Hematopoietic multipotent progenitor cell treated with erythropoietin and hydrocortisone succinate and interleukin-3 and kit ligand, for 6 days (in vitro differentiated cells): ENCODE measurements around the gene CYP19A1.
"Not testable (repeated sequence)": the region's sequence is repeated elsewhere in the genome, so short reads cannot be mapped to it uniquely, and the experiment has no call there.

ENCODE experiments used
- DNase-seq: peaks from one replicate; pipeline ENCODE4 v3.0.0-alpha.2; 2015

CYP19A1 gene

GRCh38 chr15:51201581-51201980 is 136.8 kb downstream of the CYP19A1 start:
- DNase-seq = no peak

- no peak for DNase-seq
Measured at GRCh38 chr15:51200792-51201191, 137.6 kb downstream of the CYP19A1 start.

- DNase-seq = no peak
Measured at GRCh38 chr15:51199541-51199940, 138.9 kb downstream of the CYP19A1 start.

- DNase-seq = no peak
Measured at GRCh38 chr15:51198701-51199232, 139.6 kb downstream of the CYP19A1 start.

GRCh38 chr15:51195459-51195858 is 142.9 kb downstream of the CYP19A1 start:
- DNase-seq = no peak

- DNase-seq = no peak
Measured at GRCh38 chr15:51193979-51194378, 144.4 kb downstream of the CYP19A1 start.

- no peak for DNase-seq
Measured at GRCh38 chr15:51193526-51193925, 144.9 kb downstream of the CYP19A1 start.

- peak; percentile 89 for DNase-seq
Measured at GRCh38 chr15:51192521-51193280, 145.7 kb downstream of the CYP19A1 start.

GRCh38 chr15:51191766-51192165 is 146.6 kb downstream of the CYP19A1 start:
- DNase-seq = no peak

- no peak for DNase-seq
Measured at GRCh38 chr15:51191072-51191670, 147.2 kb downstream of the CYP19A1 start.

- no peak for DNase-seq
Measured at GRCh38 chr15:51190424-51191068, 147.8 kb downstream of the CYP19A1 start.

- DNase-seq = no peak
Measured at GRCh38 chr15:51189669-51190385, 148.6 kb downstream of the CYP19A1 start.

- DNase-seq = not testable (repeated sequence)
Measured at GRCh38 chr15:51188791-51189190, 149.6 kb downstream of the CYP19A1 start.

- DNase-seq = no peak
Measured at GRCh38 chr15:51186891-51187290, 151.5 kb downstream of the CYP19A1 start.

GRCh38 chr15:51186181-51186705 is 152.2 kb downstream of the CYP19A1 start:
- DNase-seq = no peak

- DNase-seq = peak; percentile 89
Measured at GRCh38 chr15:51185213-51186159, 152.9 kb downstream of the CYP19A1 start.

- no peak for DNase-seq
Measured at GRCh38 chr15:51184627-51185026, 153.8 kb downstream of the CYP19A1 start.

- DNase-seq = no peak
Measured at GRCh38 chr15:51183076-51183475, 155.3 kb downstream of the CYP19A1 start.

GRCh38 chr15:51181905-51182304 is 156.5 kb downstream of the CYP19A1 start:
- DNase-seq = no peak

- DNase-seq = no peak
Measured at GRCh38 chr15:51181221-51181620, 157.2 kb downstream of the CYP19A1 start.

- DNase-seq = no peak
Measured at GRCh38 chr15:51180534-51180933, 157.9 kb downstream of the CYP19A1 start.

GRCh38 chr15:51180011-51180410 is 158.4 kb downstream of the CYP19A1 start:
- DNase-seq = no peak
